ELR (cell line): ENCODE data around the gene MKNK2.

Source experiments
- DNase-seq: peaks from one replicate; pipeline ENCODE4 v3.0.0-alpha.2; 2015; ENCODE audit warnings: low read depth

The MKNK2 gene

GRCh38 chr19:2058570-2059421 lies 7.8 kb upstream of the MKNK2 start:
- DNase-seq = no peak

- DNase-seq = no peak
These were observed 6.7 kb upstream of the MKNK2 start for GRCh38 chr19:2057484-2058469.

- DNase-seq = no peak
These were observed 5.8 kb upstream of the MKNK2 start for GRCh38 chr19:2056837-2057192.

GRCh38 chr19:2055931-2056836 lies 5.1 kb upstream of the MKNK2 start:
- peak; percentile 73 for DNase-seq

GRCh38 chr19:2054763-2055162 lies 3.7 kb upstream of the MKNK2 start:
- DNase-seq = no peak

- no peak for DNase-seq
These were observed 2.8 kb upstream of the MKNK2 start for GRCh38 chr19:2053601-2054389.

GRCh38 chr19:2051773-2052704 lies 995 bp upstream of the MKNK2 start:
- DNase-seq = no peak

- no peak for DNase-seq
These were observed 574 bp downstream of the MKNK2 start for GRCh38 chr19:2050349-2050990.

GRCh38 chr19:2049741-2050348 lies 1.2 kb downstream of the MKNK2 start:
- peak; percentile 69 for DNase-seq

GRCh38 chr19:2048959-2049740 lies 1.9 kb downstream of the MKNK2 start:
- DNase-seq = peak; percentile 30

GRCh38 chr19:2048104-2048958 lies 2.7 kb downstream of the MKNK2 start:
- DNase-seq = no peak

GRCh38 chr19:2047449-2048103 lies 3.5 kb downstream of the MKNK2 start:
- peak; percentile 64 for DNase-seq

GRCh38 chr19:2047076-2047448 lies 4.0 kb downstream of the MKNK2 start:
- no peak for DNase-seq

GRCh38 chr19:2046046-2046907 lies 4.8 kb downstream of the MKNK2 start:
- DNase-seq = no peak

- no peak for DNase-seq
These were observed 5.5 kb downstream of the MKNK2 start for GRCh38 chr19:2045501-2046045.
